ENCODE results near the gene RELN. TPM values are rescaled to one million over a fixed set of nuclear protein-coding genes. Genes with fewer than 3 reads are reported as not detected.

RELN gene
- total RNA-seq, 6 donors from 2014 or later: 1.1 to 3.6 (median 2.6) TPM; not detected in 1

DNA sequence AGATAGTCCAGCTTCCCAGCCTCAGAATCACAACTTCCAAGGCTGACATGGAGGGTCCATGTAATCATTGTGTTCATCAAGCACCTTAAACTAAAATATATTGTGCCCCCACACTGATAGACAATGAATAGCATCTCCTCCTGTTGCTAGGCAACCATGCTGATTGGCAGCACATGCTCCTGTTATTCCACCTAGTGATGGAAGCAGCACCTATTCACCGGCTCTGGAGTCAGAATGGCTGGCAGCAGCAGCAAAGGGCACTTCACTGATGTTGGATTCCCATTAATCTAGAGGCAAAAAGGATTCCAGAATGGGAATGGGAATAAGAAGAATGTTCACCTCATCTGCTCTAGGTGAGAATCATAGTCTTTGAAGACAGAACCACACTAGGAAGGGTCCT lies 55.0 kb downstream of the RELN start:
- ATAC-seq (ENCODE audit: low FRiP score in 2 of 2) (no peak), DNase-seq (no peak)
- no peak for TF ChIP-seq EP300 (IDR thresholded peaks at IDR 0.05)
- WGBS, 2 donors: 0% methylated on average over 1 of the region's 1 CpG
- H3K9me3 ChIP-seq: no peaks in the 10 kb centered on the region
- no peaks in the 10 kb centered on the region for H3K27me3 ChIP-seq
- no peaks in the 10 kb centered on the region for H3K4me1 ChIP-seq
- no peak overlapping the region for H3K27ac ChIP-seq
- H3K4me3 ChIP-seq: no peak overlapping the region
- no peaks in the 10 kb centered on the region for H3K36me3 ChIP-seq

DNA sequence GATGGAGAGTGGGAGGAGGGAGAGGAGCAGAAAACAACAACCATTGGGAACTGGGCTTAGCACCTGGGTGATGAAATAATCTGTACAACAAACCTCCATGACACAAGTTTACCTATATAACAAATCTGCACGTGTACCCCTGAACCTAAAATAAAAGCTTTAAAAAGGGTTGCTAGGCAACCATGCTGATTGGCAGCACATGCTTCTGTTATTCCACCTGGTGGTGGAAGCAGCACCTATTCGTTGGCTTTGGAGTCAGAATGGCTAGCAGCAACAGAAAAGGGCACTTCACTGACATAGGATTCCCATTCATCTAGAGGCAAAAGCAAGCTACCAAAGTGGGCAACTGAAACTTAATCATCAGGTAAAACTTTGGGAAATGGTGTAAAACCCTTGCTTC lies 57.1 kb downstream of the RELN start:
- H3K36me3 ChIP-seq: no peaks in the 10 kb centered on the region
- no peak overlapping the region for H3K27ac ChIP-seq
- no peak overlapping the region for H3K4me3 ChIP-seq
- no peaks in the 10 kb centered on the region for H3K4me1 ChIP-seq
- DNase-seq (no peak), ATAC-seq (ENCODE audit: low FRiP score in 2 of 2) (no peak)
- no peaks in the 10 kb centered on the region for H3K27me3 ChIP-seq
- no peak for TF ChIP-seq POLR2A (IDR thresholded peaks at IDR 0.05)
- TF ChIP-seq EP300 (IDR thresholded peaks at IDR 0.05): no peak
- TF ChIP-seq, protein P1, sequence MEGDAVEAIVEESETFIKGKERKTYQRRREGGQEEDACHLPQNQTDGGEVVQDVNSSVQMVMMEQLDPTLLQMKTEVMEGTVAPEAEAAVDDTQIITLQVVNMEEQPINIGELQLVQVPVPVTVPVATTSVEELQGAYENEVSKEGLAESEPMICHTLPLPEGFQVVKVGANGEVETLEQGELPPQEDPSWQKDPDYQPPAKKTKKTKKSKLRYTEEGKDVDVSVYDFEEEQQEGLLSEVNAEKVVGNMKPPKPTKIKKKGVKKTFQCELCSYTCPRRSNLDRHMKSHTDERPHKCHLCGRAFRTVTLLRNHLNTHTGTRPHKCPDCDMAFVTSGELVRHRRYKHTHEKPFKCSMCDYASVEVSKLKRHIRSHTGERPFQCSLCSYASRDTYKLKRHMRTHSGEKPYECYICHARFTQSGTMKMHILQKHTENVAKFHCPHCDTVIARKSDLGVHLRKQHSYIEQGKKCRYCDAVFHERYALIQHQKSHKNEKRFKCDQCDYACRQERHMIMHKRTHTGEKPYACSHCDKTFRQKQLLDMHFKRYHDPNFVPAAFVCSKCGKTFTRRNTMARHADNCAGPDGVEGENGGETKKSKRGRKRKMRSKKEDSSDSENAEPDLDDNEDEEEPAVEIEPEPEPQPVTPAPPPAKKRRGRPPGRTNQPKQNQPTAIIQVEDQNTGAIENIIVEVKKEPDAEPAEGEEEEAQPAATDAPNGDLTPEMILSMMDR (IDR thresholded peaks at IDR 0.05): no peak
- no peak for TF ChIP-seq POLR2AphosphoS5 (IDR thresholded peaks at IDR 0.05)
- 26 to 32% methylated on average over 2 of the region's 2 CpGs for WGBS, 2 donors
- no peaks in the 10 kb centered on the region for H3K9me3 ChIP-seq

DNA sequence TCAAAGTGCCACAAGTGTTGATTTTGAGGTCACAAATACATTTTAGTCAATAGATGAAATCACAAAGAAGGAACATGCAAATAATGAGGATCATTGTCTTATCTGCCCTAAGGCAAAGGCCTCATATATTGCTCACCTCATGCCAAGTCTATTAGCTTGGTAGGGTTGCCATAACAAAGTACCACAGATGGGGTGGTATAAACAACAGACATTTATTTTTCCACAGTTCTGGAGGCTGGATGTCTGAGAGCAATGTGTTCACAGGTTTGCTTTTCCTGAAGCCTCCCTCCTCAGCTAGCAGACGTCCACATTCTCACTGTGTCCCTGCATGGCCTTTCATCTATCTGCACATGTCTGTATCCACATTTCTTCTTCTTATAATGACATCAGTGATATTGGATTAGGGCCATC lies 59.6 kb downstream of the RELN start:
- H3K36me3 ChIP-seq: no peaks in the 10 kb centered on the region
- ATAC-seq (ENCODE audit: low FRiP score in 2 of 2): no peak
- TF ChIP-seq EP300 (IDR thresholded peaks at IDR 0.05) (no peak), POLR2A (IDR thresholded peaks at IDR 0.05) (no peak), POLR2AphosphoS5 (IDR thresholded peaks at IDR 0.05) (no peak)
- TF ChIP-seq, protein P1 (IDR thresholded peaks at IDR 0.05): no peak
- no peaks in the 10 kb centered on the region for H3K27me3 ChIP-seq
- no peak overlapping the region for H3K4me3 ChIP-seq
- no peak for DNase-seq
- H3K9me3 ChIP-seq: no peaks in the 10 kb centered on the region
- H3K4me1 ChIP-seq: no peaks in the 10 kb centered on the region
- H3K27ac ChIP-seq: no peak overlapping the region
- 85% methylated on average over 1 of the region's 1 CpG for WGBS, 2 donors

DNA sequence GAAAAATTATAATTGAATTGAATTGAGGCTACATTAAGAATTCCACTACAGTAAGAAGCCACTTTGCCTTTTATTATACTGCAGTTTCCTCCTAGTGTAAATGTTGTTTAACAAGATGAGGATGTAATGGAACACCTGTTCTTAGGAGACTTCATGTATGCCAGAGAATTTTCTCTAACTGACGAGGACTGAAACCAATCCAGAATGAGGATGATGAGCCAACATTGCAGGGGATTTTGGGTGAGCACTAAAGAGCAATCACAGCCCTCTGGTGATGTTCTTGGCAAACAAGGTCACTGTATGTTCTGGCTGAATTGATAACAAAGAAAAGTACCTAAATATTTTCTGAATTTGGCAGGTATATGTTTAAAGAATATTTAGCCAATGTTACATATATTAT lies 60.9 kb downstream of the RELN start:
- H3K27me3 ChIP-seq: no peaks in the 10 kb centered on the region
- no peak for DNase-seq
- H3K4me1 ChIP-seq: no peaks in the 10 kb centered on the region
- no peak for TF ChIP-seq POLR2A (IDR thresholded peaks at IDR 0.05)
- TF ChIP-seq, protein P1 (IDR thresholded peaks at IDR 0.05): no peak
- WGBS, 2 donors: 61 to 77% methylated on average over 1 of the region's 1 CpG
- no peaks in the 10 kb centered on the region for H3K9me3 ChIP-seq
- H3K36me3 ChIP-seq: no peaks in the 10 kb centered on the region
- H3K27ac ChIP-seq: no peak overlapping the region
- H3K4me3 ChIP-seq: no peak overlapping the region
- no peak for ATAC-seq (ENCODE audit: low FRiP score in 2 of 2)

DNA sequence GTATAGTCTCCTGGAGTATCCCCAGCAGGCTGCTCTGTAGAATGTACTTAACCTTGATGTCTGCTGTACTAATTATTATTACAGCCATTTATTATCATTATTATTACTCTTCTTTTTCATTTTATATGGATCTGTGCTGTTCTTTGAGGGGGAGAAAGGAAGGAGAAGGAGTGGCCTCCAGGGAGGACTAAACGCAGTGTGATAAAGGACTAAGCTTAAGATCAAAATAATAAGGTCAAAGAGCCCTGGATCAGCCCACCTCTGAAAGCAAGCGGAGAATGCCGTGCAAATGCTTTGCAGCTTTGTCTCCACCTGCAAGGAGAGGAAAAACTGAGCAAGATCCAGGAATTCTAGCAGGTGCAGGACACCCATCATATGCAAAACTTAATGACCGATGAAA lies 65.3 kb downstream of the RELN start:
- TF ChIP-seq POLR2A (IDR thresholded peaks at IDR 0.05) (no peak), POLR2AphosphoS5 (IDR thresholded peaks at IDR 0.05) (no peak), EP300 (IDR thresholded peaks at IDR 0.05) (no peak)
- TF ChIP-seq, protein P1 (IDR thresholded peaks at IDR 0.05): no peak
- no peaks in the 10 kb centered on the region for H3K9me3 ChIP-seq
- no peak for ATAC-seq (ENCODE audit: low FRiP score in 2 of 2)
- DNase-seq: no peak
- no peak overlapping the region for H3K4me3 ChIP-seq
- no peaks in the 10 kb centered on the region for H3K36me3 ChIP-seq
- no peaks in the 10 kb centered on the region for H3K4me1 ChIP-seq
- H3K27me3 ChIP-seq: no peaks in the 10 kb centered on the region
- H3K27ac ChIP-seq: no peak overlapping the region
- whole genome bisulfite sequencing, 2 donors: 72 to 81% methylated on average over 4 of the region's 4 CpGs
